HG03045 (cell line): Measurements from ENCODE around the gene HOXB4.

Experiments
- ATAC-seq: cut with Tn5 transposase; IDR thresholded peaks from one replicate; pipeline ENCODE4 v1.9.1; 2021; ENCODE audit warnings: mild to moderate bottlenecking, moderate library complexity; ENCODE audit not compliant: unreplicated experiment

Gene HOXB4

GRCh38 chr17:48577946-48578615, at the start of gene HOXB4:
Gene HOXB4, minus strand, starts transcription at chr17:48578350. Its CDS starts 31 bp downstream, at chr17:48578319.
- no peak for ATAC-seq

- no peak for ATAC-seq
Measured at GRCh38 chr17:48627118-48627597, 49.0 kb upstream of the HOXB4 start.

GRCh38 chr17:48626245-48627117, 48.3 kb upstream of the HOXB4 start, which contains the start of gene HOXB9:
Gene HOXB9, minus strand, starts transcription at chr17:48626358. Its CDS starts 89 bp downstream, at chr17:48626269.
- ATAC-seq = no peak

GRCh38 chr17:48625495-48626244, 47.5 kb upstream of the HOXB4 start:
- ATAC-seq = no peak

GRCh38 chr17:48624544-48625494, 46.7 kb upstream of the HOXB4 start:
- no peak for ATAC-seq

GRCh38 chr17:48624118-48624517, 46.0 kb upstream of the HOXB4 start:
- ATAC-seq = no peak

- ATAC-seq = no peak
Measured at GRCh38 chr17:48623583-48623982, 45.4 kb upstream of the HOXB4 start.

- ATAC-seq = no peak
Measured at GRCh38 chr17:48622857-48623256, 44.7 kb upstream of the HOXB4 start.

GRCh38 chr17:48621410-48622392, 43.6 kb upstream of the HOXB4 start:
- ATAC-seq = no peak

- ATAC-seq = no peak
Measured at GRCh38 chr17:48620461-48621139, 42.5 kb upstream of the HOXB4 start.

- no peak for ATAC-seq
Measured at GRCh38 chr17:48619826-48620449, 41.8 kb upstream of the HOXB4 start.

GRCh38 chr17:48618256-48618896, 40.2 kb upstream of the HOXB4 start:
- no peak for ATAC-seq

- no peak for ATAC-seq
Measured at GRCh38 chr17:48617471-48618255, 39.5 kb upstream of the HOXB4 start.

- ATAC-seq = no peak
Measured at GRCh38 chr17:48616717-48617470, 38.7 kb upstream of the HOXB4 start.

GRCh38 chr17:48615963-48616716, 38.0 kb upstream of the HOXB4 start:
- no peak for ATAC-seq
